ENCODE measurements around the gene NINL. TPM values are rescaled to one million over a fixed set of nuclear protein-coding genes. Genes with fewer than 3 reads are reported as not detected.
"Not testable (repeated sequence)": the region's sequence is repeated elsewhere in the genome, so short reads cannot be mapped to it uniquely, and the experiment has no call there.

The NINL gene
- total RNA-seq, 1 donor from 2014 or later, result 2.0 TPM

DNA sequence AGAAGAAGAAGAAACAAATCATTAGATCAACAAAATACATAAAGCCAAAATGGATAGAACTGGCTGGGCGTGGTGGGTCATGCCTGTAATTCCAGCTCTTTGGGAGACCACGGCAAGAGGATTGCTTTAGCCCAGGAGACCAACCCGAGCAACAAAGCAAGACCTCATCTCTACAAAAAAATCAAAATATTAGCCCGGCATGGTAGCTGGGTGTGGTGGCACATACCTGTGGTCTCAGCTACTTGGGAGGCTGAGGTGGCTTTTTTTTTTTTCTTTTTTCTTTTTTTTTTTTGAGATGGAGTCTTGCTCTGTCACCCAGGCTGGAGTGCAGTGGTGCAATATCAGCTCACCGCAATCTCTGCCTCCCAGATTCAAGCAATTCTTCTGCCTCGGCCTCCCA is 21.5 kb downstream of the NINL start:
- Mint-ChIP-seq H3K4me3 (no peak overlapping the region), H3K4me1 (ENCODE audit: low read depth) (peaks cover 10% of the 10 kb centered on the region), H3K27me3 (ENCODE audit: insufficient read depth) (no peaks in the 10 kb centered on the region)

GRCh38 chr20:25563362-25563761 is 22.0 kb downstream of the NINL start:
- DNase-seq (ENCODE audit: low spot score), result no peak
- peaks cover 10% of the 10 kb centered on the region for H3K4me1 Mint-ChIP-seq (ENCODE audit: low read depth)
- no peak overlapping the region for H3K4me3 Mint-ChIP-seq
- intact Hi-C loops (cut with micrococcal nuclease), result no loop called here
- peaks cover 7% of the 10 kb centered on the region for H3K9me3 Mint-ChIP-seq
- no peaks in the 10 kb centered on the region for H3K27me3 Mint-ChIP-seq (ENCODE audit: insufficient read depth)
- H3K36me3 Mint-ChIP-seq (ENCODE audit: low read depth), result peaks cover 5% of the 10 kb centered on the region
- H3K27ac Mint-ChIP-seq, result no peak overlapping the region

More for the DNA sequence above, 21.5 kb downstream of the NINL start:
- DNase-seq (ENCODE audit: low spot score), result no peak
- Mint-ChIP-seq H3K27ac (no peak overlapping the region), H3K9me3 (peaks cover 7% of the 10 kb centered on the region), H3K36me3 (ENCODE audit: low read depth) (peaks cover 5% of the 10 kb centered on the region)
- intact Hi-C loops (cut with micrococcal nuclease), result no loop called here

GRCh38 chr20:25561771-25562170 is 23.6 kb downstream of the NINL start:
- H3K9me3 Mint-ChIP-seq; DNase-seq (ENCODE audit: low spot score); H3K27ac Mint-ChIP-seq; H3K4me1 Mint-ChIP-seq (ENCODE audit: low read depth); H3K27me3 Mint-ChIP-seq (ENCODE audit: insufficient read depth); intact Hi-C loops (cut with micrococcal nuclease); H3K36me3 Mint-ChIP-seq (ENCODE audit: low read depth); H3K4me3 Mint-ChIP-seq: not testable (repeated sequence)

- H3K36me3 Mint-ChIP-seq (ENCODE audit: low read depth), result no peaks in the 10 kb centered on the region
- no peaks in the 10 kb centered on the region for H3K27me3 Mint-ChIP-seq (ENCODE audit: insufficient read depth)
- no peaks in the 10 kb centered on the region for H3K9me3 Mint-ChIP-seq
- H3K4me1 Mint-ChIP-seq (ENCODE audit: low read depth), result no peaks in the 10 kb centered on the region
- DNase-seq (ENCODE audit: low spot score), result no peak
- intact Hi-C loops (cut with micrococcal nuclease), result no loop called here
- no peak overlapping the region for H3K27ac Mint-ChIP-seq
- H3K4me3 Mint-ChIP-seq, result no peak overlapping the region
These were observed 31.5 kb downstream of the NINL start for GRCh38 chr20:25553819-25554296.

DNA sequence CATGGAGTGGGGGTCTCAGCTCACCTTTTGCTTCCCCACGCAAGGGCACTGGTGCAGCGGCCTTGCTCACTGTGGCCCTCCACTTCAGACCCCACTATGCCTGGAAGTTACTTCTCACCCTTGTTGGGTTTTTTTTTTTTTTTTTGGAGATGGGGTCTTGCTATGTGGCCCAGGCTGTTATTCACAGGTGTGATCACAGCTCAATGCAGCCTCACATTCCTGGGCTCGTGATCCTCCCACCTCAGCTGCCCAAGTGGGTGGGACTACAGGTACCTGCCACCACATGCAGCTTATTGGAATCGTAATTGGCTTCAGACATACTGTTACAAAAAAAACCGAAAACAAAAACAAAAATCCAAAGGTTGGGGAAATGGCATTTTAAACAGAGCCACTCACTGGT is 32.4 kb downstream of the NINL start:
- Mint-ChIP-seq H3K27ac (no peak overlapping the region), H3K27me3 (ENCODE audit: insufficient read depth) (no peaks in the 10 kb centered on the region), H3K9me3 (no peaks in the 10 kb centered on the region), H3K4me3 (no peak overlapping the region), H3K36me3 (ENCODE audit: low read depth) (no peaks in the 10 kb centered on the region), H3K4me1 (ENCODE audit: low read depth) (no peaks in the 10 kb centered on the region)
- intact Hi-C loops (cut with micrococcal nuclease), result no loop called here
- no peak for DNase-seq (ENCODE audit: low spot score)

- Mint-ChIP-seq H3K27ac (no peak overlapping the region), H3K27me3 (ENCODE audit: insufficient read depth) (no peaks in the 10 kb centered on the region), H3K4me1 (ENCODE audit: low read depth) (no peaks in the 10 kb centered on the region), H3K36me3 (ENCODE audit: low read depth) (no peaks in the 10 kb centered on the region), H3K4me3 (no peak overlapping the region), H3K9me3 (no peaks in the 10 kb centered on the region)
- intact Hi-C loops (cut with micrococcal nuclease), result no loop called here
- DNase-seq (ENCODE audit: low spot score), result no peak
These were observed 33.7 kb downstream of the NINL start for GRCh38 chr20:25551413-25552215.

- intact Hi-C loops (cut with micrococcal nuclease); H3K4me3 Mint-ChIP-seq; H3K27ac Mint-ChIP-seq; H3K4me1 Mint-ChIP-seq (ENCODE audit: low read depth); H3K36me3 Mint-ChIP-seq (ENCODE audit: low read depth); DNase-seq (ENCODE audit: low spot score); H3K9me3 Mint-ChIP-seq; H3K27me3 Mint-ChIP-seq (ENCODE audit: insufficient read depth): not testable (repeated sequence)
These were observed 34.5 kb downstream of the NINL start for GRCh38 chr20:25550645-25551337.

GRCh38 chr20:25549843-25550477 is 35.4 kb downstream of the NINL start:
- no peaks in the 10 kb centered on the region for H3K27me3 Mint-ChIP-seq (ENCODE audit: insufficient read depth)

GRCh38 chr20:25549172-25549773 is 36.1 kb downstream of the NINL start:
- intact Hi-C loops (cut with micrococcal nuclease), result no loop called here
- peak overlapping the region; percentile 50 for H3K27ac Mint-ChIP-seq
- H3K36me3 Mint-ChIP-seq (ENCODE audit: low read depth), result no peaks in the 10 kb centered on the region

More at GRCh38 chr20:25549843-25550477, 35.4 kb downstream of the NINL start:
- H3K4me3 Mint-ChIP-seq, result no peak overlapping the region
- H3K4me1 Mint-ChIP-seq (ENCODE audit: low read depth), result no peaks in the 10 kb centered on the region
- intact Hi-C loops (cut with micrococcal nuclease), result no loop called here
- no peaks in the 10 kb centered on the region for H3K9me3 Mint-ChIP-seq
- DNase-seq (ENCODE audit: low spot score), result no peak
- H3K27ac Mint-ChIP-seq, result no peak overlapping the region
- no peaks in the 10 kb centered on the region for H3K36me3 Mint-ChIP-seq (ENCODE audit: low read depth)

DNA sequence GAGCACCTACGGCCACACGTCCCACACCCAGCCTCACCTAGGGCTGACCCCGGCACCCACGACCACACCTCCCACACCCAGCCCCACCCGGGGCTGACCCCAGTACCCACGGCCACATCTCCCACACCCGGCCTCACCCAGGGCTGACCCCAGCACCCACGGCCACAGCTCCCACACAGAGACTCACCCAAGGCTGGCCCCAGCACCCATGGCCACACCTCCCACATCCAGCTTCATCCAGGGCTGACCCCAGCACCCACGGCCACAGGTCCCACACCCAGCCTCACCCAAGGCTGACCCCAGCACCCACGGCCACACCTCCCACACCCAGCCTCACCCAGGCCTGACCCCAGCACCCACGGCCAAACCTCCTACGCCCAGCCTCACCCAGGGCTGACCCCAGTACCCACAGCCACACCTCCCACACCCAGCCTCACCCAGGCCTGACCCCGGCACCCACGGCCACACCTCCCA is 36.7 kb downstream of the NINL start:
- Mint-ChIP-seq H3K4me1 (ENCODE audit: low read depth) (no peaks in the 10 kb centered on the region), H3K27ac (no peak overlapping the region), H3K9me3 (no peaks in the 10 kb centered on the region), H3K27me3 (ENCODE audit: insufficient read depth) (no peaks in the 10 kb centered on the region), H3K36me3 (ENCODE audit: low read depth) (no peaks in the 10 kb centered on the region), H3K4me3 (no peak overlapping the region)
- intact Hi-C loops (cut with micrococcal nuclease), result no loop called here
- DNase-seq (ENCODE audit: low spot score), result no peak

More at GRCh38 chr20:25549172-25549773, 36.1 kb downstream of the NINL start:
- H3K9me3 Mint-ChIP-seq, result no peaks in the 10 kb centered on the region
- no peaks in the 10 kb centered on the region for H3K4me1 Mint-ChIP-seq (ENCODE audit: low read depth)
- no peak overlapping the region for H3K4me3 Mint-ChIP-seq
- no peaks in the 10 kb centered on the region for H3K27me3 Mint-ChIP-seq (ENCODE audit: insufficient read depth)
- no peak for DNase-seq (ENCODE audit: low spot score)

- no peak overlapping the region for H3K27ac Mint-ChIP-seq
- no peaks in the 10 kb centered on the region for H3K36me3 Mint-ChIP-seq (ENCODE audit: low read depth)
- no peak overlapping the region for H3K4me3 Mint-ChIP-seq
- no peak for DNase-seq (ENCODE audit: low spot score)
- no peaks in the 10 kb centered on the region for H3K4me1 Mint-ChIP-seq (ENCODE audit: low read depth)
- intact Hi-C loops (cut with micrococcal nuclease), result no loop called here
- no peaks in the 10 kb centered on the region for H3K27me3 Mint-ChIP-seq (ENCODE audit: insufficient read depth)
- H3K9me3 Mint-ChIP-seq, result no peaks in the 10 kb centered on the region
These were observed 37.3 kb downstream of the NINL start for GRCh38 chr20:25547999-25548398.

GRCh38 chr20:25547063-25547462 is 38.3 kb downstream of the NINL start:
- no peaks in the 10 kb centered on the region for H3K9me3 Mint-ChIP-seq
- H3K27me3 Mint-ChIP-seq (ENCODE audit: insufficient read depth), result no peaks in the 10 kb centered on the region
- DNase-seq (ENCODE audit: low spot score), result no peak
- H3K36me3 Mint-ChIP-seq (ENCODE audit: low read depth), result no peaks in the 10 kb centered on the region
- H3K27ac Mint-ChIP-seq, result no peak overlapping the region
- intact Hi-C loops (cut with micrococcal nuclease), result no loop called here
- no peak overlapping the region for H3K4me3 Mint-ChIP-seq
- H3K4me1 Mint-ChIP-seq (ENCODE audit: low read depth), result no peaks in the 10 kb centered on the region

All from activated T-helper 1 cell treated with anti-CD3 and anti-CD28 coated beads, Interleukin-12 subunit alpha, Interleukin-12 subunit beta, Interleukin-2, Interleukin-4 antibody, amounts not matched to agents 30 ng/mL and 10 ng/mL and 1 ng/mL, durations not matched to agents 14 hours and 24 hours and 36 hours (primary cell).